BE2C (cell line): ENCODE data around the gene ARSB.
"Not testable (repeated sequence)": the region's sequence is repeated elsewhere in the genome, so short reads cannot be mapped to it uniquely, and the experiment has no call there.

ENCODE experiments used
- DNase-seq: peaks from one replicate; pipeline ENCODE4 v3.0.0-alpha.2; 2020
- H3K27me3 ChIP-seq: fragments of 250-450 bp; sonication (Bioruptor Pico); 2 replicates; pipeline ENCODE4 v1.5.1; 2020; ENCODE audit warnings: mild to moderate bottlenecking
- H3K36me3 ChIP-seq: fragments of 250-450 bp; sonication (Bioruptor Pico); 2 replicates; pipeline ENCODE4 v1.5.1; 2020; ENCODE audit warnings: mild to moderate bottlenecking
- H3K4me1 ChIP-seq: fragments of 250-450 bp; sonication (Bioruptor Pico); 2 replicates; pipeline ENCODE4 v1.5.1; 2020
- H3K4me3 ChIP-seq: 2 replicates; pipeline ENCODE4 v1.5.1; 2011; ENCODE audit warnings: low read depth, low read length
- H3K9me3 ChIP-seq: fragments of 250-450 bp; sonication (Bioruptor Pico); 2 replicates; pipeline ENCODE4 v1.5.1; 2020
- CTCF ChIP-seq: IDR thresholded peaks from 2 replicates; pipeline ENCODE4 v1.5.1; 2012; ENCODE audit warnings: mild to moderate bottlenecking, low read depth, low read length

The ARSB gene

DNA sequence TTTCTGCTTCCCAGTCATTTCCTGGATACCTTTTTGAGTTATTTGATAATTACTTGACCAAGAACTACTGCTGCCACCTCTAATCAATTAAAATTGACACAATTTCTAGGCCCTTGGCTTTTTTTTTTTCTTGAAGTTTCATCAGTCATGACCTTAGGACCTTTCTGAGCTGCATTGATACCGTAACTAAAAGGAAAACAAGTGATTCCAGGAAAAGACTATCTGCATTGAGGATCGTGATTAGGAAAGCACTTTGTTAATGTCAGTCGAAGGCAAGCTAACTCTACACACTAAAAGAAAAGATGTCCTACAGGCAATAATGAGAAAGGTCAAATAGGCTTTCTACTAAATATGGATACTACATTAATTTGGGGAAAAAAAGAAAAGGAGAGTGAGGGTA lies 69.9 kb downstream of the ARSB start:
- Histone ChIP-seq H3K9me3 (no peaks in the 10 kb centered on the region), H3K4me3 (no peak overlapping the region), H3K4me1 (peaks cover 3% of the 10 kb centered on the region; the same call in 1 of the 2 replicates), H3K27me3 (no peaks in the 10 kb centered on the region), H3K36me3 (no peaks in the 10 kb centered on the region)
- no peak for DNase-seq
- TF ChIP-seq CTCF: no peak

DNA sequence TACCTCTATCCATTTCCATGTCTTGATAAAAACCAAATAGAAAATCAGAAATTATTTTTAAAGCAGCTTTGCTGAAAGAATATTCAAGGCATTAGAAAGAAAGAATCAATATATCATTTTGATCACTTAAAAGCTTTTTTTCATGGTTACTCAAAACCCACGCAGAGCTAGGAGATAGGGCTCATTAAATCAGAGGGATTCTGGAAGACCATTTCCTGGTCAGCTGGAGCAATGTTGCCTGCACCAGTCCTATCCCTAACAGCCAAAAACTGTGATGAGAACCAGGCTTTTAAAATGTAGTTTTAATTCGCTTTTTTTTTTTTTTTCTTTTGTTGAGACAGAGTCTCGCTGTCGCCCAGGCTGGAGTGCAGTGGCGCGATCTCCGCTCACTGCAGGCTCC lies 72.3 kb downstream of the ARSB start:
- H3K4me1 ChIP-seq: peaks cover 15% of the 10 kb centered on the region
- no peaks in the 10 kb centered on the region for H3K9me3 ChIP-seq
- no peak for TF ChIP-seq CTCF
- no peak overlapping the region for H3K4me3 ChIP-seq
- no peak for DNase-seq
- no peaks in the 10 kb centered on the region for H3K36me3 ChIP-seq
- H3K27me3 ChIP-seq: no peaks in the 10 kb centered on the region

- H3K4me3 ChIP-seq: peak overlapping the region; percentile 6; the same call in 1 of the 2 replicates
- no peaks in the 10 kb centered on the region for H3K9me3 ChIP-seq
- no peaks in the 10 kb centered on the region for H3K36me3 ChIP-seq
- H3K27me3 ChIP-seq: no peaks in the 10 kb centered on the region
- TF ChIP-seq CTCF: no peak
- DNase-seq: peak; percentile 30
- H3K4me1 ChIP-seq: peaks cover 15% of the 10 kb centered on the region
These were observed 72.9 kb downstream of the ARSB start for GRCh38 chr5:78912085-78912771.

GRCh38 chr5:78909224-78909983 lies 75.7 kb downstream of the ARSB start:
- not testable (repeated sequence) for H3K4me3 ChIP-seq, H3K36me3 ChIP-seq, H3K27me3 ChIP-seq, H3K9me3 ChIP-seq, DNase-seq
- H3K4me1 ChIP-seq: peaks cover 15% of the 10 kb centered on the region

- DNase-seq: peak; percentile 81
- no peaks in the 10 kb centered on the region for H3K27me3 ChIP-seq
- peak overlapping the region; percentile 54 for H3K4me3 ChIP-seq
- no peaks in the 10 kb centered on the region for H3K9me3 ChIP-seq
- no peaks in the 10 kb centered on the region for H3K36me3 ChIP-seq
- TF ChIP-seq CTCF: no peak
- H3K4me1 ChIP-seq: peaks cover 15% of the 10 kb centered on the region
These were observed 76.7 kb downstream of the ARSB start for GRCh38 chr5:78908173-78909061.

- peaks cover 15% of the 10 kb centered on the region for H3K4me1 ChIP-seq
- no peaks in the 10 kb centered on the region for H3K9me3 ChIP-seq
- no peak for TF ChIP-seq CTCF
- DNase-seq: no peak
- H3K4me3 ChIP-seq: no peak overlapping the region; the same call in 1 of the 2 replicates
- H3K27me3 ChIP-seq: no peaks in the 10 kb centered on the region
- no peaks in the 10 kb centered on the region for H3K36me3 ChIP-seq
These were observed 77.7 kb downstream of the ARSB start for GRCh38 chr5:78907255-78907891.
